Ovary (tissue), 9 donors: ENCODE measurements around the gene SLC6A18. TPM values are rescaled to one million over a fixed set of nuclear protein-coding genes. Genes with fewer than 3 reads are reported as not detected.

Source experiments
- DNase-seq, 5 donors: peaks; one replicate each; pipeline ENCODE4 v3.0.0-alpha.2; 2019 to 2020
- H3K27ac ChIP-seq, 2 donors: fragments of 200-600 bp; one replicate each; pipeline versions ENCODE4 v1.5.1 to v1.8.0; 2019 to 2022
- H3K27me3 ChIP-seq: fragments of 200-600 bp; one replicate; pipeline ENCODE4 v1.8.0; 2022
- H3K36me3 ChIP-seq: fragments of 200-600 bp; sonication (generic); one replicate; pipeline ENCODE4 v1.5.1; 2019
- H3K4me1 ChIP-seq: one replicate; pipeline ENCODE4 v1.8.1; 2013; ENCODE audit warnings: mild to moderate bottlenecking, moderate library complexity; ENCODE audit not compliant: insufficient read depth
- H3K4me3 ChIP-seq: fragments of 200-600 bp; sonication (generic); one replicate; pipeline ENCODE4 v1.5.1; 2017
- H3K9me3 ChIP-seq, 2 donors: fragments of 200-600 bp in 1 of 2; sonication (generic) in 1 of 2; one replicate each; pipeline versions ENCODE4 v1.5.1 to v1.8.1; 2013 to 2019; ENCODE audit warnings: mild to moderate bottlenecking in 1 of 2, moderate library complexity in 1 of 2
- EP300 ChIP-seq: sonication (generic); formaldehyde crosslinking; IDR thresholded peaks from one replicate; pipeline ENCODE4 v1.6.1; 2017; ENCODE audit warnings: antibody characterized with exemption
- POLR2A ChIP-seq: fragments of 450-650 bp; IDR thresholded peaks from one replicate; pipeline ENCODE4 v1.6.1; 2017; ENCODE audit warnings: antibody characterized with exemption, mild to moderate bottlenecking, moderate library complexity
- WGBS, 3 donors: extraction: QIAGEN DNeasy Blood & Tissue Kit in 1 of 3; methylation state at CpG; one replicate each; pipeline versions ENCODE4 v1.1.5 to v1.1.7; 2013 to 2017; 5-methylcytosine and 5-hydroxymethylcytosine counted together
- intact Hi-C, 4 donors: fragments of 100-400 bp; cut with DNase I; formaldehyde crosslinking; loops; one replicate each; pipeline versions ENCODE4 v1.11.0 to v1.15.1; 2022 to 2023
- polyA plus RNA-seq, 2 donors: library from polyadenylated mRNA; stranded (reverse); fragments of 200-250 nt in 1 of 2; fragments of 350-450 nt in 1 of 2; fragmentation: Illumina TruSeq in 1 of 2; extraction: RNeasy Lipid Tissue Mini Kit (QIAGEN cat#74804) in 1 of 2; gene quantifications; one replicate each; pipeline ENCODE4 v1.2.3, GENCODE V29; 2013 to 2014
- total RNA-seq, 7 donors: library from RNA; depleted of rRNA in 2 of 7; stranded (reverse); fragments of >200 nt in 2 of 7; fragmentation: NEBNext Ultra II Directional in 3 of 7; extraction: Animal tissue kit (Norgen Biotek cat#: 25700) in 3 of 7; gene quantifications; one replicate each; pipeline versions ENCODE4 v1.1.0 to v1.2.4, GENCODE V29; 2016 to 2023
- TF ChIP-seq, protein P1 (sequence below), 3 donors: fragments of 450-650 bp in 2 of 3; fragments of 200-600 bp in 1 of 3; IDR thresholded peaks; one replicate each; pipeline versions ENCODE4 v1.5.1 to v1.8.0; 2016 to 2022; ENCODE audit warnings: antibody characterized with exemption in 3 of 3, mild to moderate bottlenecking in 1 of 3
- donor health status: DM: no; HTN: no; CAD: no; lungs with moderate emphysema.
- donor health status: DM: no; HTN: no; CAD: no.
- donor health status: Bipolar disorder and iron deficiency.
- donor health status: DM: yes; HTN: yes; CAD: no.
- donor health status: DM: no; HTN: no; CAD: no.
- donor health status: DM: yes; HTN: yes; CAD: no.

Gene SLC6A18
- total and polyA plus RNA-seq, 9 donors, result not detected

GRCh38 chr5:1188464-1188863, 36.7 kb upstream of the SLC6A18 start:
- WGBS, 3 donors, result 55 to 69% (median 67%) methylated on average over 6 of the region's 6 CpGs
- H3K27me3 ChIP-seq, result no peaks in the 10 kb centered on the region

GRCh38 chr5:1189269-1189668, 35.9 kb upstream of the SLC6A18 start:
- no peak overlapping the region for H3K27ac ChIP-seq
- TF ChIP-seq, protein P1, sequence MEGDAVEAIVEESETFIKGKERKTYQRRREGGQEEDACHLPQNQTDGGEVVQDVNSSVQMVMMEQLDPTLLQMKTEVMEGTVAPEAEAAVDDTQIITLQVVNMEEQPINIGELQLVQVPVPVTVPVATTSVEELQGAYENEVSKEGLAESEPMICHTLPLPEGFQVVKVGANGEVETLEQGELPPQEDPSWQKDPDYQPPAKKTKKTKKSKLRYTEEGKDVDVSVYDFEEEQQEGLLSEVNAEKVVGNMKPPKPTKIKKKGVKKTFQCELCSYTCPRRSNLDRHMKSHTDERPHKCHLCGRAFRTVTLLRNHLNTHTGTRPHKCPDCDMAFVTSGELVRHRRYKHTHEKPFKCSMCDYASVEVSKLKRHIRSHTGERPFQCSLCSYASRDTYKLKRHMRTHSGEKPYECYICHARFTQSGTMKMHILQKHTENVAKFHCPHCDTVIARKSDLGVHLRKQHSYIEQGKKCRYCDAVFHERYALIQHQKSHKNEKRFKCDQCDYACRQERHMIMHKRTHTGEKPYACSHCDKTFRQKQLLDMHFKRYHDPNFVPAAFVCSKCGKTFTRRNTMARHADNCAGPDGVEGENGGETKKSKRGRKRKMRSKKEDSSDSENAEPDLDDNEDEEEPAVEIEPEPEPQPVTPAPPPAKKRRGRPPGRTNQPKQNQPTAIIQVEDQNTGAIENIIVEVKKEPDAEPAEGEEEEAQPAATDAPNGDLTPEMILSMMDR (IDR thresholded peaks at IDR 0.05), result no peak
- TF ChIP-seq EP300, result no peak
- no peak for TF ChIP-seq POLR2A
- H3K36me3 ChIP-seq, result no peaks in the 10 kb centered on the region
- no peak for DNase-seq
- intact Hi-C loops, result loop anchor here in 2 of 4 donors (10.0 kb wide), 2 partner anchors 456 to 466 kb away; no protein-coding TSS in a partner anchor
- WGBS, 3 donors, result 83 to 87% (median 85%) methylated on average over 10 of the region's 10 CpGs
- H3K27me3 ChIP-seq, result no peaks in the 10 kb centered on the region
- H3K4me3 ChIP-seq, result no peak overlapping the region
- H3K4me1 ChIP-seq, result no peaks in the 10 kb centered on the region
- no peaks in the 10 kb centered on the region for H3K9me3 ChIP-seq

More at GRCh38 chr5:1188464-1188863, 36.7 kb upstream of the SLC6A18 start:
- intact Hi-C loops, result loop anchor here in 2 of 4 donors (10.0 kb wide), 2 partner anchors 456 to 466 kb away; no protein-coding TSS in a partner anchor
- no peaks in the 10 kb centered on the region for H3K4me1 ChIP-seq
- H3K27ac ChIP-seq, result no peak overlapping the region
- H3K36me3 ChIP-seq, result no peaks in the 10 kb centered on the region
- H3K9me3 ChIP-seq, result no peaks in the 10 kb centered on the region
- no peak for DNase-seq
- TF ChIP-seq, protein P1 (IDR thresholded peaks at IDR 0.05), result no peak
- TF ChIP-seq EP300, result no peak
- no peak for TF ChIP-seq POLR2A
- H3K4me3 ChIP-seq, result no peak overlapping the region

GRCh38 chr5:1190278-1190677, 34.9 kb upstream of the SLC6A18 start:
- H3K27ac ChIP-seq, result no peak overlapping the region
- WGBS, 3 donors, result 53 to 66% (median 56%) methylated on average over 12 of the region's 12 CpGs
- intact Hi-C loops, result no loop called here
- H3K4me3 ChIP-seq, result no peak overlapping the region
- no peaks in the 10 kb centered on the region for H3K4me1 ChIP-seq
- no peaks in the 10 kb centered on the region for H3K27me3 ChIP-seq
- no peaks in the 10 kb centered on the region for H3K36me3 ChIP-seq
- no peak for DNase-seq
- TF ChIP-seq POLR2A (no peak), EP300 (no peak)
- TF ChIP-seq, protein P1 (IDR thresholded peaks at IDR 0.05), result no peak
- no peaks in the 10 kb centered on the region for H3K9me3 ChIP-seq

DNA sequence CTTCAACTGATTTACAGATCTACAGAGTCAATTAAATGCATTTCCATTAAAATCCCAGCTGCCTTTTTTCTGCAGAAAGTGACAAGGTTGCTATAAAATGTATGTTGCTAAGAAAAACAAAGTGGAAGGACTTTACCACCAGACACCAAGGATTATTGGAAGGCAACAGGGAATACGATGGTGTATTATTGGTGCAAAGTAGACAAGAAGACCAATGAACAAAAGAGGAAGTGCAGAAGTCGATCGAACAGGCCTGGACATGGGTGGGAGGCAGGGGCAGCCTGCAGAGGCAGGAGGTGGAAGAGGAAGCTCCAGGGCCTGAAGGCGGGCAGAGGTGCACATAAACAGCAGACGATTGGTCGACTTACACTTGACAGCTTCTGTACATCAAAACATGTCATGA, 34.3 kb upstream of the SLC6A18 start:
- Histone ChIP-seq H3K36me3 (no peaks in the 10 kb centered on the region), H3K9me3 (no peaks in the 10 kb centered on the region), H3K27ac (no peak overlapping the region), H3K27me3 (no peaks in the 10 kb centered on the region), H3K4me1 (no peaks in the 10 kb centered on the region), H3K4me3 (no peak overlapping the region)
- TF ChIP-seq, protein P1 (IDR thresholded peaks at IDR 0.05), result no peak
- TF ChIP-seq EP300 (no peak), POLR2A (no peak)
- DNase-seq, result no peak
- 5 to 13% (median 6%) methylated on average over 6 of the region's 6 CpGs for WGBS, 3 donors
- intact Hi-C loops, result no loop called here
